Tibial nerve (tissue), 4 donors: Measurements from ENCODE around the gene CASP1.
"Not testable (repeated sequence)": the region's sequence is repeated elsewhere in the genome, so short reads cannot be mapped to it uniquely, and the experiment has no call there.

Experiments used
- EP300 ChIP-seq, 2 donors: sonication (generic); formaldehyde crosslinking; IDR thresholded peaks; one replicate each; pipeline ENCODE4 v1.6.1; 2017; ENCODE audit warnings: antibody characterized with exemption in 2 of 2, mild to moderate bottlenecking in 1 of 2
- POLR2A ChIP-seq, 2 donors: fragments of 450-650 bp; IDR thresholded peaks; one replicate each; pipeline ENCODE4 v1.6.1; 2017; ENCODE audit warnings: antibody characterized with exemption in 2 of 2, mild to moderate bottlenecking in 2 of 2, moderate library complexity in 2 of 2
- TF ChIP-seq, protein P1 (sequence below), 5 experiments: fragments of 200-600 bp in 3 of 5; fragments of 450-650 bp in 2 of 5; sonication (generic) in 3 of 5; IDR thresholded peaks; one replicate each; pipeline ENCODE4 v1.5.1; 2016 to 2019; ENCODE audit warnings: antibody characterized with exemption in 5 of 5, mild to moderate bottlenecking in 3 of 5, moderate library complexity in 2 of 5

DNA sequence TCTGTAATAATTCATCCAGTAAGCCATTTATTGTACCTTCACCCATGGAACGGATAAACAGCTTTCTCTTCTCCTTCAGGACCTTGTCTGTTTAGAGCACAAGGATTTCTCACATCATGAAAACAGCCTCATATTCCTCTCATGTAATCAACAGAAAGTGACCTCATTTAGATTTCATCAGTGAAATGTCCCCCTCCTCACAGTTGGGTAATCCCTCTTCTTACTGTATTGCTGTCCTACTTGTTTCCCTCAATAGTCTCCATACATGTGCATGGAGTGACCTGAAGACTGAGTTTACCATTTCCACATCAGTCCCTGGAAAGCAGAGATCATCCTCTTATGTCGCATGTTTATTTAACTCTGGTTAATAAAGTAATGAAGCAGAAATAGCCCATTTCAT lies 556 bp downstream of the CASP1 start:
- TF ChIP-seq, protein P1, sequence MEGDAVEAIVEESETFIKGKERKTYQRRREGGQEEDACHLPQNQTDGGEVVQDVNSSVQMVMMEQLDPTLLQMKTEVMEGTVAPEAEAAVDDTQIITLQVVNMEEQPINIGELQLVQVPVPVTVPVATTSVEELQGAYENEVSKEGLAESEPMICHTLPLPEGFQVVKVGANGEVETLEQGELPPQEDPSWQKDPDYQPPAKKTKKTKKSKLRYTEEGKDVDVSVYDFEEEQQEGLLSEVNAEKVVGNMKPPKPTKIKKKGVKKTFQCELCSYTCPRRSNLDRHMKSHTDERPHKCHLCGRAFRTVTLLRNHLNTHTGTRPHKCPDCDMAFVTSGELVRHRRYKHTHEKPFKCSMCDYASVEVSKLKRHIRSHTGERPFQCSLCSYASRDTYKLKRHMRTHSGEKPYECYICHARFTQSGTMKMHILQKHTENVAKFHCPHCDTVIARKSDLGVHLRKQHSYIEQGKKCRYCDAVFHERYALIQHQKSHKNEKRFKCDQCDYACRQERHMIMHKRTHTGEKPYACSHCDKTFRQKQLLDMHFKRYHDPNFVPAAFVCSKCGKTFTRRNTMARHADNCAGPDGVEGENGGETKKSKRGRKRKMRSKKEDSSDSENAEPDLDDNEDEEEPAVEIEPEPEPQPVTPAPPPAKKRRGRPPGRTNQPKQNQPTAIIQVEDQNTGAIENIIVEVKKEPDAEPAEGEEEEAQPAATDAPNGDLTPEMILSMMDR (IDR thresholded peaks at IDR 0.05): not testable (repeated sequence)
- not testable (repeated sequence) for TF ChIP-seq EP300, POLR2A (IDR thresholded peaks at IDR 0.05)
